Endothelial cell of umbilical vein (primary cell): ENCODE measurements around the gene EXOC5.

Experiments used
- EZH2 ChIP-seq: IDR thresholded peaks from 2 replicates; pipeline ENCODE4 v1.6.1; 2012; ENCODE audit warnings: borderline replicate concordance, low read depth, mild to moderate bottlenecking, moderate library complexity, low read length, inconsistent platforms; ENCODE audit not compliant: severe bottlenecking
- JUN ChIP-seq: IDR thresholded peaks from 2 replicates; pipeline ENCODE4 v1.6.1; 2011; ENCODE audit warnings: borderline replicate concordance, low read depth; ENCODE audit not compliant: insufficient read length, insufficient read depth
- MYC ChIP-seq: IDR thresholded peaks from one replicate; pipeline ENCODE4 v1.6.1; 2011; ENCODE audit warnings: mild to moderate bottlenecking, low read depth, low read length
- POLR2A ChIP-seq: IDR thresholded peaks from 2 replicates; pipeline ENCODE4 v1.6.1; 2012; ENCODE audit warnings: low read depth, mild to moderate bottlenecking, control low read depth, low read length
- POLR2AphosphoS5 ChIP-seq: IDR thresholded peaks from 2 replicates; pipeline ENCODE4 v1.6.1; 2012; ENCODE audit warnings: low read depth, mild to moderate bottlenecking, control low read depth, low read length, moderate library complexity; ENCODE audit not compliant: insufficient read depth
- TF ChIP-seq, protein P1 (sequence below), 2 donors: IDR thresholded peaks; 1 replicate in 1 of 2; 2 replicates in 1 of 2; pipeline ENCODE4 v1.5.1; 2011; ENCODE audit warnings: low read length in 2 of 2, mild to moderate bottlenecking in 2 of 2, moderate library complexity in 2 of 2, control low read depth in 1 of 2, inconsistent platforms in 1 of 2, low read depth in 1 of 2; ENCODE audit not compliant: insufficient read depth in 1 of 2; ENCODE audit errors: extremely low read depth in 1 of 2
- TF ChIP-seq, protein P2 (sequence below): IDR thresholded peaks from 2 replicates; pipeline ENCODE4 v1.6.1; 2011; ENCODE audit not compliant: insufficient read depth, insufficient read length

- TF ChIP-seq, protein P1, sequence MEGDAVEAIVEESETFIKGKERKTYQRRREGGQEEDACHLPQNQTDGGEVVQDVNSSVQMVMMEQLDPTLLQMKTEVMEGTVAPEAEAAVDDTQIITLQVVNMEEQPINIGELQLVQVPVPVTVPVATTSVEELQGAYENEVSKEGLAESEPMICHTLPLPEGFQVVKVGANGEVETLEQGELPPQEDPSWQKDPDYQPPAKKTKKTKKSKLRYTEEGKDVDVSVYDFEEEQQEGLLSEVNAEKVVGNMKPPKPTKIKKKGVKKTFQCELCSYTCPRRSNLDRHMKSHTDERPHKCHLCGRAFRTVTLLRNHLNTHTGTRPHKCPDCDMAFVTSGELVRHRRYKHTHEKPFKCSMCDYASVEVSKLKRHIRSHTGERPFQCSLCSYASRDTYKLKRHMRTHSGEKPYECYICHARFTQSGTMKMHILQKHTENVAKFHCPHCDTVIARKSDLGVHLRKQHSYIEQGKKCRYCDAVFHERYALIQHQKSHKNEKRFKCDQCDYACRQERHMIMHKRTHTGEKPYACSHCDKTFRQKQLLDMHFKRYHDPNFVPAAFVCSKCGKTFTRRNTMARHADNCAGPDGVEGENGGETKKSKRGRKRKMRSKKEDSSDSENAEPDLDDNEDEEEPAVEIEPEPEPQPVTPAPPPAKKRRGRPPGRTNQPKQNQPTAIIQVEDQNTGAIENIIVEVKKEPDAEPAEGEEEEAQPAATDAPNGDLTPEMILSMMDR (IDR thresholded peaks at IDR 0.05; ENCODE audit: extremely low read depth in 1 of 2, insufficient read depth in 1 of 2, low read depth in 1 of 2, low read length in 2 of 2), result no peak
- no peak for TF ChIP-seq POLR2A
- TF ChIP-seq POLR2AphosphoS5, result no peak
- TF ChIP-seq JUN, result no peak
- TF ChIP-seq MYC, result no peak
- TF ChIP-seq EZH2, result no peak
- TF ChIP-seq, protein P2, sequence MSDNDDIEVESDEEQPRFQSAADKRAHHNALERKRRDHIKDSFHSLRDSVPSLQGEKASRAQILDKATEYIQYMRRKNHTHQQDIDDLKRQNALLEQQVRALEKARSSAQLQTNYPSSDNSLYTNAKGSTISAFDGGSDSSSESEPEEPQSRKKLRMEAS, result no peak
These were observed 41.6 kb downstream of the EXOC5 start for GRCh38 chr14:57227083-57227482.
